Occipital lobe (tissue), 2 donors: ENCODE measurements around the gene TSPAN18. TPM values are rescaled to one million over a fixed set of nuclear protein-coding genes. Genes with fewer than 3 reads are reported as not detected.

Experiments
- DNase-seq: peaks from one replicate; lab custom pipeline; 2025; lab: John Stamatoyannopoulos, UW
- total RNA-seq: library from RNA; depleted of rRNA; stranded (reverse); fragments of >200 nt; gene quantifications from one replicate; pipeline ENCODE4 v1.2.3, GENCODE V29; 2014

Gene TSPAN18
- total RNA-seq, 1 donor from 2014 or later: 19.7 TPM

- no peak for DNase-seq
Observed at GRCh38 chr11:44737245-44738085, 10.7 kb downstream of the TSPAN18 start.

GRCh38 chr11:44738791-44739190 lies 12.0 kb downstream of the TSPAN18 start:
- no peak for DNase-seq

DNA sequence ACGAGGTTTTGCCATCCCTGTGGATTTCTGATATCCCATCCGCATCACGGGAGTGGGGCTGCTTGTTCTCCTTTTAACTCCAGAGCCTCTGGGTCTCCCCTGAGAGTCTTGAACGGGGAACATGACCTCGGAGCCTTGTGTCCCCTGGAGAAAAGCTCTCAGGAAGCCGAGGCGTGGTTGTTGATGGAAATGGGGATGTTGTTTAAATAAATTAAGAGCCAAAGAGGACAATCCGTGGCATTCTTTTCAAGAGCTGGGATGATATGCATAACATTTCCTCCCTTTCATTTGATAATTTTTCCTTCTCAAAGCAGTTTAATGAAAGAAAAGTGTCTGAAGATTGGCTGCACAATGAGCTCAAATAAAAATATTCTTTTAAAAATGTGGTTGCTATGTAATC lies 14.2 kb downstream of the TSPAN18 start:
- no peak for DNase-seq

DNA sequence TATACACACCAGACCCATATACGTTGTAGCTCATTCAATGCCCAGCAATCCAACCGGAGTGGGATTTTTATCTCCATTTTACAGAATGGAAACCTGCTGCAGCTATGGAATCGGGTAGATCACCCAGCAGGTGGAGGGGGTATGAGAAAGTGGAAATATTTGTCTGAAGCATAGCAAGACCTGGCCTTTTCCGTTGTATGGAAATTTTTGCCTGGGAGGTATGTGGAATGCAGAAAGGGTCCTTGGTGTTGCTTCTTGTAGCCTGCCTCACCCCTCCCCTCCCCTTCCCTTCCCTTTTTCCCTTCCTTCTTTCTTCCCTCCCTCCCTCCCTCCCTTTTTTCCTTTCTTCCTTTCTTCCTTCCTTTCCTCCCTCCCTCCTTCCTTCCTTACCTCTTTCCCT lies 15.2 kb downstream of the TSPAN18 start:
- no peak for DNase-seq

DNA sequence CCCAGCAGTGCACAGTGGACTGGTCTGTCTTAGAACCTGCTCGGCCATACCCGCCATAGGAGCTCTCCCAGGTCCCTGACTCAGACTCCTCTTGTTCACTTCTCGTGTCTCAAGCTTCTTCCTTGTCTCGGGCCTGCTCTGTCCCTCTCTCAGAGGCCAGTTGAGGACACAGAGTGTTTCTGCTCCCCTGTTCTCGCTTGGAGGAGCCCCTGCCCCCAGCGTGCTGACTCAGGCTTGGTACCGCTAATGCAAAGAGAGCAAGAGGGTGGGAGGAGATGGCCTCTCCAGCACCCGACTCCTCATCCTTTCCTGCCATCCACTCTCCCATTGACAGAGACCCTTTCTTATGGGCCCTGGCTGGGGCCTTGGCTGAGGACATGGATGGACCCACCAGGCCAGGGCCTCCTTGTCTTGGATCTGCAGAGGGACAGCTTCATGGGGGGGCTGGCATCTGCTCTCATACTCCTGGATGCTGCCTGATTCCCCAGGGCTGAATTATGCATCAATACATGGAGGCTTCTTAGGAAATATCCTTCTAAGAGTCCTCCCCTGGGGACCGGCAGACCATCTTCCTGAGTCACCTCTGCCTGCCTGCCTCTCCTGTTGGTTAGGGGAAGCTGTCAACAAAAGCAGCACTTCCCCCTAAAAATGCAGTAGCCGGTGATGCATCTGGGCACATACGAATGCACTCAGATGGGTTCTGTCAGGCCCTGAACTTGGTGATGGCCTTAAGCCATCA lies 15.9 kb downstream of the TSPAN18 start:
- DNase-seq: no peak

GRCh38 chr11:44743326-44743725 lies 16.6 kb downstream of the TSPAN18 start:
- DNase-seq: no peak

DNA sequence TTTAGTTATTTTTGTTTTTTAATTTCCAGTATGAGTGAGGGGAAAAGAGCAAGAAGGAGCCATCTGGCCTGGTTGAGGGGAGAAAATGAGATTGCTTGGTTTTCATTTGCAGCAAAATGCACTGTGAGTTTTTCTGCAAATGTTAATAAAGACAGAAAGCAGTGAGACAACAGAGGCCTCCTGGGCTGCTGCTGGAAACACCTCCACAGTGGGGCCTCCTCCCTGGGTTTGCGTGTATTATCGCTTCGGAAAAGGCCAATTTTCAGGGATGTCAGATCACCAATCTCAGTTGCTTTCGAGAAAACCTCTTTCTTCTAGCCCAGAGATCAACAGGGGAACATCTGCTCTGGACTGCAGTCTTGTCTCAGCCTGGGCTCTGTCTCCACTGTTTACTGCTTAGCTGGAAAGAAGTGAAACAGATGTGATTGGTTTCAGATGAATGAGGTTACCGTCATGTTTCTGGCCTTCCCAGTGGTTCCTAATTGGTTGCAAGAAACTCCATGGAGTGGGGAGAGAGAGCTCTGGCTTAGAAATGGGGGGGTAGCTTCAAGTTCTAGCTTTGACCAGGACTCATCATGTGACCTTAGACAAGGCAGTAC lies 17.3 kb downstream of the TSPAN18 start:
- no peak for DNase-seq

DNA sequence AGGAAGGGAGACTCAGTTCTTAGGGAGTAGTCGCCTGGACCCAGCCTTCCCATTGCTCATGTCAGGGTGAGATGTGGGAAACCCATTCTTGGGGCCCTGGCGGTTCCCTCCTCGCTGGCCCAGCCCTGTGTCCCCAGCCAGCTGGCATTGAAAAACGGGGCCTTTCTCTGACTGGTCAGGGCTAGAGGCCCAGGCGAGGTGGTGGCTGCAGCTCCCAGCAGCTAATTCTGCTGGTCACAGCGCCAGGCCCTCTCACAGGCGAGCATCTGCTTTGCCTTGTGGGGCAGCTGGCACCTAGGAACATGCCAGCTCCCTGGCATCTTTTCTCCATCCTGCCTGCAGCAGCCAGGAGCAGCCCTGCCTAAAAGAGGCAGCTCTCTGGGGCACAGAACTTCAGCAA lies 20.1 kb downstream of the TSPAN18 start:
- DNase-seq: peak; percentile 33

DNA sequence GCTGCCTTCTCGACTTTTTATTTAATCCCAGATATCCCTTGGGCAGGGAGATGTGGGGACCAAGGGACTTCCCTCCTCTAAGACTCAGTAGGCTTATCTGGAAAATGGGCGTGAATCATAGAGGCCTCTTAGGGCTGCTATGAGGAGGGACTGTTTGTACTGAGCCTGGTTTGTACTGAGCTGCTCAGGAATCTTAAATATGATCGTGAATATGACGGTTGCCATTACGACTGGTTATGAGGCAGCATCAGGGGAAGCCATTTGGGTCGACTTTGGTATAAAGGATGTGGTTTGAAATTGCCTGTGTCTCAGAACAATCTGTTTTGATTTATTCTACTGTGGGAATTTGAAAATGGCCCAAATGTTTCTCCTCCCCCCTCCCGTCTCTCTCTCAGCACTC lies 20.6 kb downstream of the TSPAN18 start:
- no peak for DNase-seq

DNA sequence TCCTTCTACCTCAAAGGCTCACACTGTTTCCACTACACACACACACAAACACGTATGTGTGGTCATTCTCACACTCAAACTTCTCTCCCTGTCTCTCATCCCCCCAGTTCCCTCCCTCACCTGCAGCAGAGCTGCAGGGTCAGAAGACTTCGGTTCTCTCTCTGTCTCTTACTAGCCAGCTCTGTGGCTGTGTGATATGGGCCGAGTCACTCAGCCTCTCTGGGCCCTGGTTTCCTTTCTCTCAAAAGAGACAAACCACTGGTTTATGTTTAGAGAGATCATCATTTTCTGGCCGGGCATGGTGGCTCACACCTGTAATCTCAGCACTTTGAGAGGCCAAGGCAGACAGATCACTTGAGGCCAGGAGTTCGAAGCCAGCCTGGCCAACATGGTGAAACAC lies 21.1 kb downstream of the TSPAN18 start:
- no peak for DNase-seq

DNA sequence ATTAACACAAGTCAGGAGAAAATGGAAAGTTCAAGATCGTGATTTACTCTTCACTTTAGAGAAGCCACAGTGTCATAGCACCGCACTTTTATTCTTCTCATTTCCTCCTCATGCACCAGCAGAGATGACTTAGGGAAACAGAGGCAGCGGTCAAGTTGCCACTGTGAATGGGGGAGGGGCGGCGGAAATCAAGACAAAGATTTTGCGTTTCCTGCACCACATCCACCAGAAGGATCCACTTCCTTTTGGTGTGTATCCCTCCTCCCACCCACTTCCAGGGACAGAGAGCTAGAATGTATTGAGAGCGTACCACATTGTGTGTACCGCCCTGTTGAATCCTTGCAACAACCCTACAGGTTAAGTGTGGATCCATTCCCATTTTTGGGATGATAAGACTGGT lies 21.8 kb downstream of the TSPAN18 start:
- DNase-seq: no peak

DNA sequence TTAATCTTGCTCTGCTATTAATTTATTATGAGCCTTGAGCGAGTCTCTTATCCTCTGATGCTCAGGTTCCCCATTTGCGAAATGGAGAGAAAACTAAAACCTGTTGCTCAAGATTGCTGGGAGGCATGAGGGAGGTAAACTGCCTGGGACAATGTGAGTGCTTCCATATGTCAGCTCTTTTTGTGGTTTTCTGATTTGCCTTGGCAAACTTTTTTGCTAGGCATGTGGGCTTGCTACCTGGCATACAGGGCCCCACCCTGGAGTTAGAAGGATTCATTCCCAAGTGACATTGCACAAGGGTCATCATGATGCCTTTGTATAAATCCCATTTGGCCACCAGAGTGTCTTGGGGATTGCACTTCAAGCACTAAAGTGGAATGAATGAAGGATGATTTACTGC lies 22.4 kb downstream of the TSPAN18 start:
- DNase-seq: no peak

DNA sequence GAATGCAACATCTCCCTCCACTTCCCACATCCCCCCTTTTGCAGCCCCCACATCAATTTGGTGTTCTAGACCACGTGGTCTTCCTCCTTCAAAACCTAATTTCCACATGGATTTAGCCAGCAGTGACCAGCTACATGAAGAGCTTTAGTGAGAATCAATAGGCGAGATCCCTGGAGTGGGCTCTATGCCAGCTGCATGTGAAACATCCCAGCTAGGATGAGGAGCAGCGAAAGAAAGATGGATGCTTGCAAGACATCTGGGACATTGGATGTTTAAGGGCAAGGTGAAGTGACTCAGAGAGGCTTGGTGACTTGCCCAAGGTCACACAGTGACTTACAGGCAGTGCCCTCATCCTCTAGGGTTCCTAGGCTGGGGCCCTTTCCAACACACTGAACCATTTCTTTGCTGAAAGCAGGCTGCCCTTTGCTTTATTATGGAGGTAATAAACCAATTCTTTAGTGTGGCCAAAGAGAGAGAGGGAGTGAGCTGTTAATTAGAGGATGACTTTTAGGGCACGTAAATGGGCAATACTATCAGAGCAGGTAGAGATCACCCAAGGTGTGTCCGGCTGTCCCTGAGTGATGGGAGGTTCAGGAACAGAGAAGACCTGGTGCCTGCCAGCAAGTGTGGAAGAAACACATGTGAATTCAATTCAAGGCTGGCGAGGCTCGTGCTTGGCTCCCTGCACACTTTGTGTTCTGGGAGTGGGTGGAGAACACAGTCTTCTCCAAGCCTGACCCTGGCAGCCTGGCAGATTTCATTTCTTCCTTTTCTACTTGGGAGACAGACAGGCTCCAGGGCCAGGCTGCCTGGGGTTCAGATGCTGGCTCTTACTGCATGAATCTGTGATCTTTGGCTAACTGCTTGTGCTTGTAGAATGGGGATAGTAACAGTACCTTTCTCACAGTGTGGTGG lies 24.0 kb downstream of the TSPAN18 start:
- DNase-seq: no peak

GRCh38 chr11:44752300-44752699 lies 25.5 kb downstream of the TSPAN18 start:
- no peak for DNase-seq

- no peak for DNase-seq
Observed at GRCh38 chr11:44752713-44753112, 26.0 kb downstream of the TSPAN18 start.

DNA sequence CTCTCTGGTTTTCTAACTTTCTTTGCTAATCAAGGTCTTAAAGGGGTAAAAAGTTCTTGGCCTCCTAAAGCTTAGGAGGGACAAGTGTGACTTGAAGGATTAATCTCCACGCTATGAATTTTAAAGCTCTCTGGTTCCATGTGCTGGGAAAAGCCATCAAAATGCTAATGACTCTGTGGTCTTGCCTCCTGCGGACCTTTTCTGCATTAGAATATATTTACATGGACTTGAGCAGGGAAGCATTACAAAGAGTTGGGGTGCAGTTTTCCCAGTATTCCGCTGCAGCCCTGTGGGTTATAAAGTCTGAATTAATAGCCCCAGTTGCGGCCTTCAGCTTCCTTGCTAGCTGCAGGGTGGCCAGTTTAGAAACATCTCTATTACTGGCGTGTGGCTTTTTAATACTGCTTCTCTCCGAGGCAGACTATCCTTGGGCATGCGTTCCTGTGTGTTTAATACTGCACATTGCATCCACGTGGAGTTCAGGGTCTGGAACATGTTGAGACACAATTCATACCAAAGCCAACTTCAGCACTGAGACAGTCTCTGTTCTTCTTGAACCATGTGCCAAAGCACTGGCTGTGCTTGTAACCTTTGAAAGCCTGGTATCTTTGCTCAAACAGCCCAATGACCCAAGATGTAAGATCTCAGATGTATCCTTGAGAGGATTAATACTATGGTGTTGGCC lies 27.3 kb downstream of the TSPAN18 start:
- no peak for DNase-seq

- no peak for DNase-seq
Observed at GRCh38 chr11:44754876-44755555, 28.3 kb downstream of the TSPAN18 start.

DNA sequence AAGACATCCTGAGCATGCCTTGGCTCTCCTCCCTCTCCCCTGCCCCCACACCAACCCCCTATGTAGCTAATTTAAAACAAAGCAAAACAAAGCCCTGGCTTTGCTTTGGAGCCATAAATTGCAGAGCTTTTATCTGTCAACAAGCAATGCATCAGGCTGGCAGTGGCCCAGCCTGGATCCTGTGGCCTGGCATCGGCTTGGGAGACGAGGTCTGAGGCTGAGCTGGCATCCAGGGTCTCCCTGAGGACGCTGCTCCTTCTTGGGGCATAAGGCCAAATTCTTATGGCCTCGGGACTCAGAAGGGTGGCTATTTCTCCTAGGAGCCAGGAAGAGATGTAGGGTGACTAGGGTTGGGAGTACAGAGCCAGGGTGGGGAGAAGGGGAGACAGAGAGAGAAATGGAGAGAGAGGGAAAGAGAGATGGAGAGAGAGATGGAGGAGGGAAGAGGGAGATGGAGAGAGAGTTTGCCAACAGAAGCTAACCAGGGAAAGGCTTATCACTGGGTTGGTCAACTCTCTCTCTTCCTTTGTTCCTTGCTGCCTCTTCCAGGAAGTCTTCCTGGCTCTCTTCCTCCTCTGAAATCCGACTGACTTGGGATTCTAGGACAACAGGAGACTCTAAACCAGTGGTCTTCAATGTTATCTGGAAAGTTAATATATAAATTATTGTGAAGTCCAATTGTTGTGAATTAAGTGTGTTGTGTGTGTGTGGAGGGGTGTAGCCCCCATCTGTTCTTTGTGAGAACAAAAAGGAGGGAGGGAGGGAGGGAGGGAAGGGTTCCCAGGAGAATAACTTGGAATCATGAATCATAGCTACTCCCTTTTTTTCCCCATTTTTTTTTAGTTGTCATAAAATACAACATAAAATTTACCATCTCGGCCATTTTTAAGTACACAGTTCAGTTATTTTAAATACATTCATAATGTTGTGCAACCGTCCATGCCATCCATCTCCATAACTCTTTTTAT lies 29.1 kb downstream of the TSPAN18 start:
- DNase-seq: no peak

GRCh38 chr11:44758983-44759382 lies 32.2 kb downstream of the TSPAN18 start:
- no peak for DNase-seq
